Stimulated activated CD4-positive, alpha-beta T cell treated with anti-CD3 and anti-CD28 coated beads, Interleukin-12 subunit alpha, Interleukin-12 subunit beta, amount 100 ng/mL, for 24 hours (primary cell): Measurements from ENCODE around the gene ITGB3BP.
"Not testable (repeated sequence)": the region's sequence is repeated elsewhere in the genome, so short reads cannot be mapped to it uniquely, and the experiment has no call there.

Experiments
- DNase-seq, 2 experiments: peaks; one replicate each; pipeline ENCODE4 v3.0.0-alpha.2; 2020; ENCODE audit warnings: low read depth in 2 of 2

The ITGB3BP gene

GRCh38 chr1:63506782-63507181 lies 16.2 kb downstream of the ITGB3BP start:
- DNase-seq: no peak

GRCh38 chr1:63501256-63501655 lies 21.8 kb downstream of the ITGB3BP start:
- no peak for DNase-seq

GRCh38 chr1:63498106-63498505 lies 24.9 kb downstream of the ITGB3BP start:
- no peak for DNase-seq

- DNase-seq: no peak
Observed at GRCh38 chr1:63497577-63497976, 25.4 kb downstream of the ITGB3BP start.

- no peak for DNase-seq
Observed at GRCh38 chr1:63487336-63488065, 35.5 kb downstream of the ITGB3BP start.

- DNase-seq: no peak
Observed at GRCh38 chr1:63486629-63487028, 36.4 kb downstream of the ITGB3BP start.

GRCh38 chr1:63480057-63480456 lies 43.0 kb downstream of the ITGB3BP start:
- no peak for DNase-seq

GRCh38 chr1:63475761-63476160 lies 47.3 kb downstream of the ITGB3BP start:
- no peak for DNase-seq

- DNase-seq: not testable (repeated sequence)
Observed at GRCh38 chr1:63468683-63469082, 54.3 kb downstream of the ITGB3BP start.

- no peak for DNase-seq
Observed at GRCh38 chr1:63466759-63467158, 56.3 kb downstream of the ITGB3BP start.

GRCh38 chr1:63466181-63466580 lies 56.8 kb downstream of the ITGB3BP start:
- no peak for DNase-seq

- DNase-seq: no peak
Observed at GRCh38 chr1:63463248-63463647, 59.8 kb downstream of the ITGB3BP start.

GRCh38 chr1:63461661-63462230 lies 61.3 kb downstream of the ITGB3BP start:
- no peak for DNase-seq

GRCh38 chr1:63458750-63459149 lies 64.3 kb downstream of the ITGB3BP start:
- DNase-seq: no peak

GRCh38 chr1:63454269-63454668 lies 68.8 kb downstream of the ITGB3BP start:
- DNase-seq: no peak

- DNase-seq: no peak
Observed at GRCh38 chr1:63453232-63453631, 69.8 kb downstream of the ITGB3BP start.

- DNase-seq: no peak
Observed at GRCh38 chr1:63450416-63450815, 72.6 kb downstream of the ITGB3BP start.

- DNase-seq: no peak
Observed at GRCh38 chr1:63448731-63449246, 74.2 kb downstream of the ITGB3BP start.

- DNase-seq: no peak
Observed at GRCh38 chr1:63442141-63442475, 80.9 kb downstream of the ITGB3BP start.

- DNase-seq: no peak
Observed at GRCh38 chr1:63435161-63435560, 87.9 kb downstream of the ITGB3BP start.

GRCh38 chr1:63429281-63429680 lies 93.7 kb downstream of the ITGB3BP start:
- no peak for DNase-seq

- DNase-seq: no peak
Observed at GRCh38 chr1:63428815-63429214, 94.2 kb downstream of the ITGB3BP start.

GRCh38 chr1:63423649-63424048 lies 99.4 kb downstream of the ITGB3BP start:
- DNase-seq: no peak

GRCh38 chr1:63420746-63421145 lies 102.3 kb downstream of the ITGB3BP start:
- DNase-seq: not testable (repeated sequence)
